Esophagus squamous epithelium (tissue), 5 donors: ENCODE data around the gene DOK5. TPM values are rescaled to one million over a fixed set of nuclear protein-coding genes. Genes with fewer than 3 reads are reported as not detected.

ENCODE experiments used
- DNase-seq: peaks from one replicate; lab custom pipeline; 2025; lab: John Stamatoyannopoulos, UW
- H3K27ac ChIP-seq, 4 donors: fragments of 200-600 bp; sonication (generic); one replicate each; pipeline ENCODE4 v1.5.1; 2016 to 2019; ENCODE audit warnings: mild to moderate bottlenecking in 1 of 4
- H3K27me3 ChIP-seq, 4 donors: fragments of 200-600 bp; sonication (generic); 1 replicate in 3 of 4; 2 replicates in 1 of 4; pipeline versions ENCODE4 v1.5.1 to v1.6.0; 2017 to 2021; ENCODE audit warnings: antibody characterized with exemption in 1 of 4
- H3K36me3 ChIP-seq, 3 donors: fragments of 200-600 bp; sonication (generic); one replicate each; pipeline ENCODE4 v1.5.1; 2016 to 2019
- H3K4me1 ChIP-seq, 3 donors: fragments of 200-600 bp; sonication (generic); one replicate each; pipeline ENCODE4 v1.5.1; 2017 to 2019
- H3K4me3 ChIP-seq, 4 donors: fragments of 200-600 bp; sonication (generic); 1 replicate in 3 of 4; 2 replicates in 1 of 4; pipeline ENCODE4 v1.5.1; 2016 to 2019; ENCODE audit warnings: mild to moderate bottlenecking in 2 of 4, moderate library complexity in 1 of 4
- H3K9me3 ChIP-seq, 3 donors: fragments of 200-600 bp; sonication (generic); one replicate each; pipeline ENCODE4 v1.5.1; 2016 to 2019
- CTCF ChIP-seq, 6 experiments: fragments of 450-650 bp in 4 of 6; fragments of 200-600 bp in 2 of 6; sonication (generic) in 2 of 6; IDR thresholded peaks; one replicate each; pipeline ENCODE4 v1.5.1; 2016 to 2019; ENCODE audit warnings: antibody characterized with exemption in 6 of 6, mild to moderate bottlenecking in 4 of 6, moderate library complexity in 4 of 6
- POLR2A ChIP-seq, 4 donors: fragments of 450-650 bp; IDR thresholded peaks; one replicate each; pipeline ENCODE4 v1.6.1; 2017; ENCODE audit warnings: antibody characterized with exemption in 4 of 4, mild to moderate bottlenecking in 4 of 4, moderate library complexity in 3 of 4
- WGBS, 2 donors: methylation state at CpG; one replicate each; pipeline ENCODE4 v1.1.5; 2018; 5-methylcytosine and 5-hydroxymethylcytosine counted together
- intact Hi-C: fragments of 100-400 bp; cut with DNase I; formaldehyde crosslinking; loops from one replicate; pipeline ENCODE4 v1.15.0; 2022
- total RNA-seq, 4 donors: library from RNA; depleted of rRNA; stranded (reverse); fragments of >200 nt; gene quantifications; one replicate each; pipeline ENCODE4 v1.1.0, GENCODE V29; 2016
- donor health status: DM: yes; HTN: yes; CAD: no.

Gene DOK5
- total RNA-seq, 4 donors from 2014 or later: 0.38 to 1.3 TPM; not detected in 2

- H3K36me3 ChIP-seq: no peaks in the 10 kb centered on the region
- H3K9me3 ChIP-seq: no peaks in the 10 kb centered on the region
- no peak for DNase-seq
- no peak overlapping the region for H3K27ac ChIP-seq
- no peaks in the 10 kb centered on the region for H3K27me3 ChIP-seq
- TF ChIP-seq CTCF (IDR thresholded peaks at IDR 0.05): no peak
- no peak for TF ChIP-seq POLR2A (IDR thresholded peaks at IDR 0.05)
- H3K4me3 ChIP-seq: no peak overlapping the region
- H3K4me1 ChIP-seq: no peaks in the 10 kb centered on the region
- intact Hi-C loops: no loop called here
- WGBS, 2 donors: 58 to 63% methylated on average over 2 of the region's 2 CpGs
These were observed 13.0 kb downstream of the DOK5 start for GRCh38 chr20:54488442-54488841.

DNA sequence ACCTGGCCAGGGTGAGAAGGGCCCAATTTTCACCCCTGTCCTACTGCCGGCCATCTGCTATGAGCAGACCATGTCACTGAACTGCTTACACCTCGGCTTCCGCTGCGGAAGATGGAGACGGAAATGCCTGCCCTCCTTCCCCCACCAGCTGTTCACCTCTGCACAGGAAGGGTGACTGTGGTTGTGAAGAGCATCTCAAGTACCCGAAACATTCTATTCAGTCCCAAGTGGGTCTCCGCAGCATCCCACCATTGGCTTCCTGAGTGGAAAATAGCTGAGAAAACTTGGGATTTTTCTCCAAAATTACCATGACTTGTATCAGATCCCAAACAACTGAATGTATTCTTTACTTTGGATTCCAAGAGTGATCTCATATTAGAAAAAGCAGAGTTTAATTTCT is 16.1 kb downstream of the DOK5 start:
- Histone ChIP-seq H3K4me1 (no peaks in the 10 kb centered on the region), H3K4me3 (no peak overlapping the region), H3K9me3 (no peaks in the 10 kb centered on the region), H3K36me3 (no peaks in the 10 kb centered on the region), H3K27ac (no peak overlapping the region), H3K27me3 (no peaks in the 10 kb centered on the region)
- WGBS, 2 donors: 65 to 88% methylated on average over 6 to 7 of the region's 7 CpGs
- intact Hi-C loops: no loop called here
- no peak for DNase-seq
- TF ChIP-seq POLR2A (IDR thresholded peaks at IDR 0.05): no peak

GRCh38 chr20:54494303-54495006 is 19.1 kb downstream of the DOK5 start:
- H3K27ac ChIP-seq: no peak overlapping the region
- no peak overlapping the region for H3K4me3 ChIP-seq
- no peaks in the 10 kb centered on the region for H3K9me3 ChIP-seq
- no peak for DNase-seq
- 76 to 81% methylated on average over 3 of the region's 3 CpGs for WGBS, 2 donors
- TF ChIP-seq POLR2A (IDR thresholded peaks at IDR 0.05) (no peak), CTCF (IDR thresholded peaks at IDR 0.05) (no peak)
- intact Hi-C loops: no loop called here
- no peaks in the 10 kb centered on the region for H3K36me3 ChIP-seq
- H3K4me1 ChIP-seq: no peaks in the 10 kb centered on the region
- H3K27me3 ChIP-seq: no peaks in the 10 kb centered on the region

DNA sequence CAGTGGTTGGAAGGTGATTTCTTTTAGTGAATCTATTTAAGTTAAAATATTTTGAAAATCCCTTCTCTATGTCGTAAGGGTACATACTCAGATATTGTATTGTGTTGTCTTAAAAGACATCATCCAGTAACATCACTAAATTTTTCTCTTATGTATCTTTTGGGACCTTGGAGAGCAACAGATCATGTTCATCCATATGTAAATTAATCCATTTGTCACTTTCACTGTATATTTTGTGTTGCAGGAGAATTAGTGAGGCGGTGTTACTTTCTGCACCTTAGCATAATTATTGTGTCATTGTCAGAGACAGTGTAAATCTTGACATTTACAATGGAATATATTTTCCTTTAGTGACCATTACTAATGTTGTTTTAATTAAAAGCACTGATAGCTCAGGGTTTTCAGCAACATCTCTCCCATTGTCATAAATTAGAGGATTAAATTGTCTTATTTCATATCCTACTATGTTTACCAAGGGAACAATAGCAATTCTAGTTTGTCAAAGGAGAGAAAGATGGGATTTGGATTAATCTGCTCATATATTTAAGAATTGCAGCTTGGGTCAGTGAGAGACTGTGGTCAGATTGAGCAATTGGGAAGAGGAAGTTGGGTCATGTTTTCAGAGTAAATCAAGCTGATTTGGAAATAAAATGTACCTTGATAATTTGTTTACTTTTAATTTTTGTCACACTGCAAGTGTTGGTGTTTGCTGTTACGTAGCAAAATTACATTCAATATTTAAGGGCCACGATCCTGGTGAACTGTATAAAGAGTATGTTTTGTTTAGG is 22.7 kb downstream of the DOK5 start:
- TF ChIP-seq POLR2A (IDR thresholded peaks at IDR 0.05) (no peak), CTCF (IDR thresholded peaks at IDR 0.05) (no peak)
- intact Hi-C loops: no loop called here

GRCh38 chr20:54499111-54499510 is 23.7 kb downstream of the DOK5 start:
- Histone ChIP-seq H3K4me1 (no peaks in the 10 kb centered on the region), H3K4me3 (no peak overlapping the region), H3K36me3 (no peaks in the 10 kb centered on the region), H3K27me3 (no peaks in the 10 kb centered on the region), H3K9me3 (no peaks in the 10 kb centered on the region), H3K27ac (no peak overlapping the region)
- DNase-seq: no peak
- TF ChIP-seq CTCF (IDR thresholded peaks at IDR 0.05) (no peak), POLR2A (IDR thresholded peaks at IDR 0.05) (no peak)
- WGBS, 2 donors: 67 to 71% methylated on average over 1 of the region's 1 CpG
- intact Hi-C loops: no loop called here

More for the DNA sequence above, 22.7 kb downstream of the DOK5 start:
- Histone ChIP-seq H3K4me3 (no peak overlapping the region), H3K9me3 (no peaks in the 10 kb centered on the region), H3K27ac (no peak overlapping the region), H3K36me3 (no peaks in the 10 kb centered on the region), H3K27me3 (no peaks in the 10 kb centered on the region), H3K4me1 (no peaks in the 10 kb centered on the region)
- no peak for DNase-seq
- 72 to 80% methylated on average over 4 of the region's 4 CpGs for WGBS, 2 donors
